Measurements from ENCODE around the gene PTPN11.

DNA sequence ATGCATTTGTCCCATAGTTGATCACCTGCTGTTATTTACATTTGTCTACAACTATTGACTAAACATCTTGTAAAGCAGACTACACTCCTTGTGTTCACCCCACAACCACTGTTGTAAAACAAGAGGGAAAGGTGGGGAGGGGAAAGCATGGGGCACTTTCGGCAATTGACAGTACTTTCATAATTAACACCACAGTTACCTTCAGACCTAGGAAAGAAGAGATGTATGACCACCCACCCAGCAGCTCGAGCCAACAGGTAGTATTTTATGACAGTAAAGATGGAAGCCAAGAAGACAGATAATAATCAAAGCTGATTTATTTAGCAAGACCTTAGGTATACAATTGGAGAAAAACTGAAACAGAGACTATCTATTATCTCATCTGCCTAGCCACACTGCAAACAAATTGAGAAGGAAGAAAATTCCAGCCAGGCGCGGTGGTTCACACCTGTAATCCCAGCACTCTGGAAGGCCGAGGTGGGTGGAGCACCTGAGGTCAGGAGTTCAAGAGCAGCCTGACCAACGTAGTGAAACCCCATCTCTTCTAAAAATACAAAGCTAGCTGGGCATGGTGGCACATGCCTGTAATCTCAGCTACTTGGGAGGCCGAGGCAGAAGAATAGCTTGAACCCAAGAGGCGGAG lies 47.8 kb upstream of the PTPN11 start:
- TF ChIP-seq, protein P1, sequence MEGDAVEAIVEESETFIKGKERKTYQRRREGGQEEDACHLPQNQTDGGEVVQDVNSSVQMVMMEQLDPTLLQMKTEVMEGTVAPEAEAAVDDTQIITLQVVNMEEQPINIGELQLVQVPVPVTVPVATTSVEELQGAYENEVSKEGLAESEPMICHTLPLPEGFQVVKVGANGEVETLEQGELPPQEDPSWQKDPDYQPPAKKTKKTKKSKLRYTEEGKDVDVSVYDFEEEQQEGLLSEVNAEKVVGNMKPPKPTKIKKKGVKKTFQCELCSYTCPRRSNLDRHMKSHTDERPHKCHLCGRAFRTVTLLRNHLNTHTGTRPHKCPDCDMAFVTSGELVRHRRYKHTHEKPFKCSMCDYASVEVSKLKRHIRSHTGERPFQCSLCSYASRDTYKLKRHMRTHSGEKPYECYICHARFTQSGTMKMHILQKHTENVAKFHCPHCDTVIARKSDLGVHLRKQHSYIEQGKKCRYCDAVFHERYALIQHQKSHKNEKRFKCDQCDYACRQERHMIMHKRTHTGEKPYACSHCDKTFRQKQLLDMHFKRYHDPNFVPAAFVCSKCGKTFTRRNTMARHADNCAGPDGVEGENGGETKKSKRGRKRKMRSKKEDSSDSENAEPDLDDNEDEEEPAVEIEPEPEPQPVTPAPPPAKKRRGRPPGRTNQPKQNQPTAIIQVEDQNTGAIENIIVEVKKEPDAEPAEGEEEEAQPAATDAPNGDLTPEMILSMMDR (IDR thresholded peaks at IDR 0.05; ENCODE audit: low read depth, low read length): no peak
- no peak for TF ChIP-seq MYC (IDR thresholded peaks at IDR 0.05; ENCODE audit: low read depth, low read length)
- no peak for TF ChIP-seq POLR2A (IDR thresholded peaks at IDR 0.05; ENCODE audit: extremely low read depth, insufficient read length)
